Adipocyte (in vitro differentiated cells): ENCODE results near the gene FN3K.

Source experiments
- DNase-seq: peaks from one replicate; pipeline ENCODE4 v3.0.0-alpha.2; 2015; ENCODE audit warnings: low read depth
- H3K27me3 ChIP-seq: replicated peaks from 2 replicates; pipeline ENCODE4 v1.7.0; 2013; ENCODE audit warnings: mild to moderate bottlenecking, low read length, moderate library complexity; ENCODE audit not compliant: control insufficient read depth, insufficient read depth
- H3K36me3 ChIP-seq: 2 replicates; pipeline ENCODE4 v1.7.0; 2013; ENCODE audit warnings: low read length, mild to moderate bottlenecking, moderate library complexity; ENCODE audit not compliant: control insufficient read depth, insufficient read depth, severe bottlenecking
- H3K4me1 ChIP-seq: 2 replicates; pipeline ENCODE4 v1.7.0; 2013; ENCODE audit warnings: mild to moderate bottlenecking, low read length, moderate library complexity; ENCODE audit not compliant: control insufficient read depth, insufficient read depth
- H3K4me3 ChIP-seq: 2 replicates; pipeline ENCODE4 v1.7.0; 2013; ENCODE audit warnings: mild to moderate bottlenecking, low read length, moderate library complexity
- H3K9ac ChIP-seq: 2 replicates; pipeline ENCODE4 v1.7.0; 2013; ENCODE audit warnings: mild to moderate bottlenecking, low read length, moderate library complexity
- H3K9me3 ChIP-seq: 2 replicates; pipeline ENCODE4 v1.7.0; 2013; ENCODE audit warnings: mild to moderate bottlenecking, low read length, moderate library complexity; ENCODE audit not compliant: control insufficient read depth

The FN3K gene

DNA sequence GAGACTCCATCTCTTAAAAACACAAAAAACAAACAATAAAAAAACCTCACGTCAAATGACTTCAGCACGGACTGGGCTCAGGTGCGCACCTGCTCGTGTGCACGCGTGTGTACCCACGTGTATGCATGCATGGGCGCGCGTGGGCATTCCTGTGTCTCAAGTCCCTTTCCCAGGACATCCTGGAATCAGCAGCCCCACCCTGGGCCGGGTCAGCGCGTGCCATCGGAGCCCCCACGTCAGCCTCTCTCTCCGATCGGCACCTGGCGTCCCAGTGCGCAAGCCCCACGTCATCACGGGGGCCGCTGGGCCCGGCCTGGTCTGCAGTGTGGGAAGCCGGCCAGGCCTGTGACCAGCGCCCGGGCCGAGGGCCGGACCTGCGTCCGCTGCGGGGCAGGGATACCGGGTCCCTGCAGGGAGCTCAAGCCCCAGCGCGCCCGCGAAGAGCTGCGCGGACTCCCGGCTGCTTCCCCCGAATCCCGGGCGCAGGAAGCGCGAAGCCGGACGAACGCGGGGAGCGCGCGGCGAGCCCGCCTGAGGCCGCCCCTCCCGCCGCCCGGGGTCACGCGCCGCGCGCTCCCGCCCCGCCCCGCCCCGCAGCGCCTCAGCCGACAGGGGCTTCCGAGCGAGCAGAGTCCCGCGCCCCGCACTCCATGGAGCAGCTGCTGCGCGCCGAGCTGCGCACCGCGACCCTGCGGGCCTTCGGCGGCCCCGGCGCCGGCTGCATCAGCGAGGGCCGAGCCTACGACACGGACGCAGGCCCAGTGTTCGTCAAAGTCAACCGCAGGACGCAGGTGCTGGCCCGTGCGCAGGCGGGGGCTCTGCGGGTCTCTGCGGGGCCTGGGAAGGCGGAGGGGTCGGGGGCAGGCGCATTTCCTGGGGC, at the start of gene FN3K:
TSS of gene FN3K (plus strand) at position 629 of the 880 bp plus-strand sequence. CDS start at position 651, 22 bp downstream.
- DNase-seq = peak; percentile 77
- no peaks in the 10 kb centered on the region for H3K27me3 ChIP-seq
- H3K4me1 ChIP-seq = peaks cover 3% of the 10 kb centered on the region
- H3K9ac ChIP-seq = peak within 1 kb of the TSS; percentile 83
- H3K9me3 ChIP-seq = no peaks in the 10 kb centered on the region
- H3K4me3 ChIP-seq = peak within 1 kb of the TSS; percentile 83
- H3K36me3 ChIP-seq = no peaks in the 10 kb centered on the region

GRCh38 chr17:82686366-82687324, 48.8 kb upstream of the FN3K start:
- DNase-seq = no peak
- Histone ChIP-seq H3K4me1 (no peaks in the 10 kb centered on the region), H3K4me3 (no peak overlapping the region), H3K9me3 (peaks cover 5% of the 10 kb centered on the region), H3K9ac (no peak overlapping the region), H3K36me3 (no peaks in the 10 kb centered on the region), H3K27me3 (no peaks in the 10 kb centered on the region)

DNA sequence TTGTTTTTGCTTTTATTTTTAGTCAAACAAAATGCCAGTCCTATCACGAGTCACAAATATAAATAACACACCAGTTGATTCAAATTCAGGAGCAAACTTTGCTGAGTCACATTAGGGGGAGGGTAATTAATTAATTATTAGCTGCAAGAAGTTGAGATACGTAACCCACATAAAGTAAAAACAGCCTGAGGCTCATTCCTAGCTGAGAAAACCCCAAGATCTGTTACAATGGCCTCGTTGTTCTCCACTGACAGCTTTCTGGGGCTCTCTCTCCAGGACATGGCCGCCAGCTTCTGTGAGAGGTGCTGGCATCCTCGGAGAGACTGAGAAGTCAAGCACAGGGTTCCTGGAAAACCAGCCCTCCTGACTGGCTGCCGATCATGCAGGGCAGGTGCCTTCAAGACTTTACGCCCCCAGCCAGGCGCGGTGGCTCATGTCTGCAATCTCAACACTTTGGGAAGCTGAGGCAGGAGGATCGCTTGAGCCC, 48.0 kb upstream of the FN3K start:
- DNase-seq = no peak
- H3K4me1 ChIP-seq = no peaks in the 10 kb centered on the region
- H3K9ac ChIP-seq = no peak overlapping the region
- H3K9me3 ChIP-seq = no peaks in the 10 kb centered on the region
- H3K36me3 ChIP-seq = no peaks in the 10 kb centered on the region
- H3K27me3 ChIP-seq = no peaks in the 10 kb centered on the region
- no peak overlapping the region for H3K4me3 ChIP-seq

GRCh38 chr17:82687871-82688270, 47.5 kb upstream of the FN3K start:
- Histone ChIP-seq H3K9me3 (no peaks in the 10 kb centered on the region), H3K4me3 (no peak overlapping the region), H3K9ac (no peak overlapping the region), H3K27me3 (no peaks in the 10 kb centered on the region), H3K4me1 (no peaks in the 10 kb centered on the region), H3K36me3 (no peaks in the 10 kb centered on the region)
- DNase-seq = no peak

DNA sequence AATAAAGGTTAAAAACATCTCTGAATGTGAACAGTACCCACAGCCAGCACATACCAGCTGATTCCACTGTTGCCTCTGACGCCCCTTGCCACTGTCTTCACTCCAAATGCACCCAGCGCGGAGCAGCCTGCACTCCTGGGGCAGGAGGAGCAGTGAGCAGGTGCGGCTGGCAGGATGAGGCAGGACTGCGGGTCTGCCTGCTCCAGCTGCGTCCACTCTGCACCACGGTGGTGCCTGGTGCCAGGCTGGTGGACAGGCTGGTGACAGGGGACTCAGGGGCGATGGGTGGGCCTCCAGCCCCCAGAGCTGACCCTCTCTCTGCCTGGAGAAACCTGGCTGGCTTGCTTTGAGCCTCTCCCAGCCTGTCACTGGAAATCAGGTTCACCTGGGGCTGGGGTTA, 46.3 kb upstream of the FN3K start:
- no peak overlapping the region for H3K9ac ChIP-seq
- no peaks in the 10 kb centered on the region for H3K4me1 ChIP-seq
- no peak overlapping the region for H3K4me3 ChIP-seq
- no peaks in the 10 kb centered on the region for H3K27me3 ChIP-seq
- no peak for DNase-seq
- no peaks in the 10 kb centered on the region for H3K36me3 ChIP-seq
- peaks cover under 1% of the 10 kb centered on the region for H3K9me3 ChIP-seq

DNA sequence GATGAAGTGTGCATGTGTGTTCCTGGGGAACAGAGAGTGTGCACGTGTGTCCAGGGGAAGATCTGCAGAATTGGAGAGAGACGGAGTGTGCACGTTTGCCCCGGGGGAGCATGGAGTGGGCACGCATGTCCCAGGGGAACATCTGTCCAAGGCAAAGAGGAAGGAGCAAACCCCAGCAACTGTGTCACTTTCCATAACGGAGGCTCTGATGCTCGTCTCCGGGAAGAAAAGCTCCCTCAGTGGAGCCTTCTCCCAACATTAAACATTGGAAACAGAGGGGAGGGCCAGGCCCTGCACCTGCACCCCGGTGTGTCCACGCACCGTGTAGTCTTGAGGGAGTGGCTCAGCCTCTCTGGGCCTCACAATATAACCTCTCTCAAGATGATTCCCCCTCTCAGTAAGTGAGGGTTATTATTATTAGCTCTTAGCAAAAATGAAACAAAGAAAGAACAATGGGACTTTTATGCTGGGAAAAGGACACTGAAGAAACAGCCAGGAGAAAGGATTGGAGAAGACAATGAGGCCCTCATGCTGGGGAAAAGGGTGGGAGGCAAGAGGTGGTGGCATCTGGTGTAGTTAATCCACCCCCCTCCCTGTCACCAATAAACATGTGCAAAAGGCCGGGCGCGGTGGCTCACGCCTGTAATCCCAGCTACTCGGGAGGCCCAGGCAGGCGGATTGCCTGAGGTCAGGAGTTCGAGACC, 44.5 kb upstream of the FN3K start:
- Histone ChIP-seq H3K4me3 (no peak overlapping the region), H3K9me3 (peaks cover 9% of the 10 kb centered on the region), H3K4me1 (no peaks in the 10 kb centered on the region)

DNA sequence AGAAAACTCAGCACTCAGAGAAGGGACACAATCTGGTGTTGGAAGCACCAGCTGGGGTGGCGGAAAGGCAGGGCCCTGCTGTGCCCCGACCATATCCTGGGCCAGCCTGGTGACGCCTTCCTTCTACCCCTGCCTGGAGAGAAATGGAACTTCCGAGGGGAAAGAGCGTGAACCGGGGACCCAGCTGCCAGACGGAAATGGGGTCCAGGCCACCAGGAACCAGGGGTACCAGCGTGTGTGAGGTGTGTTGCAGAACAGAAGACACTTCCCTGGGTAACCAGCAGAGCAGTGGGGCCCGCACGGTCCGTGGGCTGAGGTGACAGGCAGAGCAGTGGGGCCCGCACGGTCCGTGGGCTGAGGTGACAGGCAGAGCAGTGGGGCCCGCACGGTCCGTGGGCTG, 43.7 kb upstream of the FN3K start:
- no peak overlapping the region for H3K9ac ChIP-seq
- no peaks in the 10 kb centered on the region for H3K27me3 ChIP-seq
- no peaks in the 10 kb centered on the region for H3K4me1 ChIP-seq
- no peak for DNase-seq
- peaks cover 9% of the 10 kb centered on the region for H3K9me3 ChIP-seq
- H3K36me3 ChIP-seq = no peaks in the 10 kb centered on the region
- H3K4me3 ChIP-seq = no peak overlapping the region

More for the DNA sequence above, 44.5 kb upstream of the FN3K start:
- no peak overlapping the region for H3K9ac ChIP-seq
- no peaks in the 10 kb centered on the region for H3K27me3 ChIP-seq
- DNase-seq = no peak
- no peaks in the 10 kb centered on the region for H3K36me3 ChIP-seq

DNA sequence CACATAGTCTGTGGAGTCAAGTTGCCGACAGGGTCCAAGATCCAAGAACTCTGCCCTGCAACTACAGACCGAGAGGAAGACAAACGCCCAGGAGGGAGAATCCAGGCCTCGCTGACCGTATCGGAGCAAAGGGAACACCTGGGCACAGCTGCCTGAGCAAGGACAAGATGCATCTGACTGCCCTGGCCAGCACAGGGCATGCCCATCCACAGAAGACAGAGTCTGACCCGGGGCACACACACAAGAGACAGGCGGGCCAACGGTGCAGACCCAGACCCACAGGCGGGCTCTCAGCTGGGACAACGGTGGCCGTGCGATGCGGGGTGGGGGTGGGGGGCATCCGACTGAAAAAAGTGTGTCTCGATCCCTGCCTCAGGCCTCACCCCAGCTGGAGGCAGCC, 43.1 kb upstream of the FN3K start:
- H3K27me3 ChIP-seq = no peaks in the 10 kb centered on the region
- H3K9ac ChIP-seq = no peak overlapping the region
- no peak for DNase-seq
- H3K9me3 ChIP-seq = peaks cover 9% of the 10 kb centered on the region
- peaks cover 2% of the 10 kb centered on the region for H3K4me1 ChIP-seq
- no peaks in the 10 kb centered on the region for H3K36me3 ChIP-seq
- H3K4me3 ChIP-seq = no peak overlapping the region

DNA sequence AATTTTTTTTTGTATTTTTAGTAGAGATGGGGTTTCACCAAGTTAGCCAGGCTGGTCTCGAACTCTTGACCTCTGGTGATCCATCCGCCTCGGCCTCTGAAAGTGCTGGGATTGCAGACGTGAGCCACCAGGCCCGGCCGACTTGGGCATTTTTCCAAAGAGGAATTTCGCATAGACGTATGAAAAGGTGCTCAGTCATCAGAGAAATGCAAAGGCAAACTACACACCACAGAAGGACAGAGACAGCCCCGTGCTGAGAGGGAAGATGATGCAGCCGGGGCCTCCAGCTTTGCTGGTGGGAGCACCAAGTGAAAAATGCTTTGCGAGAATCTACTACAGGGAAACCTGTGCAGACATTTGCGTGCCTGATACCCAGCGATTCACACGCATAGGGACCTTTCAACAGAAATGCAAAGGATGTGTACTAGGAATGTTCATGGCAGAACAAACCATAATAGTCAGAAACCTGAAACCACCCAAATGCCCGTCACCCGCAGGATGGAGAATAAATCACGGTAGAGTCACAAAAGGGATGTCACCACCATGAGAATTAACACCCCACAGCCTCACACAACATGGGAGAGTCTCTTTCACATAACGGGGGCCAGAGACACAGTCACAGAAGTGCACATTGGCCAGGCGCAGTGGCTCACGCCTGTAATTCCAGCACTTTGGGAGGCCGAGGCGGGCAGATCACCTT, 42.1 kb upstream of the FN3K start:
- DNase-seq = no peak
- H3K27me3 ChIP-seq = no peaks in the 10 kb centered on the region
- H3K9ac ChIP-seq = no peak overlapping the region
- H3K9me3 ChIP-seq = peaks cover 9% of the 10 kb centered on the region
- no peak overlapping the region for H3K4me3 ChIP-seq
- no peaks in the 10 kb centered on the region for H3K36me3 ChIP-seq
- peaks cover 5% of the 10 kb centered on the region for H3K4me1 ChIP-seq

GRCh38 chr17:82694647-82695046, 40.8 kb upstream of the FN3K start:
- Histone ChIP-seq H3K36me3 (no peaks in the 10 kb centered on the region), H3K4me3 (no peak overlapping the region), H3K27me3 (no peaks in the 10 kb centered on the region), H3K9ac (no peak overlapping the region), H3K9me3 (peaks cover 9% of the 10 kb centered on the region), H3K4me1 (peaks cover 9% of the 10 kb centered on the region)
- DNase-seq = no peak
